ENCODE data around the gene LIMA1. TPM values are rescaled to one million over a fixed set of nuclear protein-coding genes. Genes with fewer than 3 reads are reported as not detected.
A peak's percentile ranks its signal among the peaks of the same experiment; 100 is the strongest.

Gene LIMA1
- total RNA-seq, 1 donor from 2014 or later, result 17.1 TPM

- intact Hi-C loops (cut with micrococcal nuclease), result no loop called here
- Histone ChIP-seq H3K4me3 (no peak overlapping the region), H3K27ac (replicated peaks) (no peak overlapping the region), H3K36me3 (peaks cover 9% of the 10 kb centered on the region), H3K4me1 (peaks cover 30% of the 10 kb centered on the region), H3K27me3 (ENCODE audit: low read depth) (no peaks in the 10 kb centered on the region), H3K9me3 (replicated peaks) (no peaks in the 10 kb centered on the region)
- TF ChIP-seq CTCF (IDR thresholded peaks at IDR 0.05; ENCODE audit: borderline replicate concordance), result no peak
- no peak for DNase-seq
Observed at GRCh38 chr12:50215033-50215432, 68.3 kb downstream of the LIMA1 start.

GRCh38 chr12:50214018-50214417 is 69.3 kb downstream of the LIMA1 start:
- peaks cover 20% of the 10 kb centered on the region for H3K4me1 ChIP-seq
- intact Hi-C loops (cut with micrococcal nuclease), result no loop called here
- peak overlapping the region; percentile 28 for H3K27ac ChIP-seq (replicated peaks)
- no peak overlapping the region for H3K4me3 ChIP-seq
- no peaks in the 10 kb centered on the region for H3K27me3 ChIP-seq (ENCODE audit: low read depth)
- H3K36me3 ChIP-seq, result peaks cover 9% of the 10 kb centered on the region
- TF ChIP-seq CTCF (IDR thresholded peaks at IDR 0.05; ENCODE audit: borderline replicate concordance), result no peak
- no peak for DNase-seq
- H3K9me3 ChIP-seq (replicated peaks), result no peaks in the 10 kb centered on the region

GRCh38 chr12:50213439-50213838 is 69.9 kb downstream of the LIMA1 start:
- Histone ChIP-seq H3K9me3 (replicated peaks) (no peaks in the 10 kb centered on the region), H3K36me3 (peaks cover 8% of the 10 kb centered on the region), H3K27ac (replicated peaks) (peak overlapping the region; percentile 80), H3K27me3 (ENCODE audit: low read depth) (no peaks in the 10 kb centered on the region), H3K4me3 (no peak overlapping the region), H3K4me1 (peaks cover 20% of the 10 kb centered on the region)
- intact Hi-C loops (cut with micrococcal nuclease), result no loop called here
- no peak for TF ChIP-seq CTCF (IDR thresholded peaks at IDR 0.05; ENCODE audit: borderline replicate concordance)
- no peak for DNase-seq

GRCh38 chr12:50212071-50212467 is 71.3 kb downstream of the LIMA1 start:
- DNase-seq, result no peak
- no peaks in the 10 kb centered on the region for H3K36me3 ChIP-seq
- H3K27me3 ChIP-seq (ENCODE audit: low read depth), result no peaks in the 10 kb centered on the region
- no peak for TF ChIP-seq CTCF (IDR thresholded peaks at IDR 0.05; ENCODE audit: borderline replicate concordance)
- H3K4me3 ChIP-seq, result peak overlapping the region; percentile 6
- no peaks in the 10 kb centered on the region for H3K9me3 ChIP-seq (replicated peaks)
- peaks cover 20% of the 10 kb centered on the region for H3K4me1 ChIP-seq
- H3K27ac ChIP-seq (replicated peaks), result peak overlapping the region; percentile 80
- intact Hi-C loops (cut with micrococcal nuclease), result no loop called here

GRCh38 chr12:50211392-50212070 is 71.8 kb downstream of the LIMA1 start:
- DNase-seq, result no peak
- H3K36me3 ChIP-seq, result peaks cover 5% of the 10 kb centered on the region
- H3K27ac ChIP-seq (replicated peaks), result peak overlapping the region; percentile 80
- peak; percentile 30 for TF ChIP-seq CTCF (IDR thresholded peaks at IDR 0.05; ENCODE audit: borderline replicate concordance)
- peaks cover 20% of the 10 kb centered on the region for H3K4me1 ChIP-seq
- no peaks in the 10 kb centered on the region for H3K9me3 ChIP-seq (replicated peaks)
- no peaks in the 10 kb centered on the region for H3K27me3 ChIP-seq (ENCODE audit: low read depth)
- peak overlapping the region; percentile 6 for H3K4me3 ChIP-seq
- intact Hi-C loops (cut with micrococcal nuclease), result no loop called here
